ENCODE measurements around the gene PLPP4. TPM values are rescaled to one million over a fixed set of nuclear protein-coding genes. Genes with fewer than 3 reads are reported as not detected.

The PLPP4 gene
- total and polyA plus RNA-seq, 10 of the 15 experiments (the other 5 are each of a cell fraction or from before 2014, with no cell fraction given), result 0.08 to 3.1 (median 0.26) TPM; not detected in 3

GRCh38 chr10:120553911-120554310 lies 96.9 kb downstream of the PLPP4 start (continued):
- TF ChIP-seq, protein P1, sequence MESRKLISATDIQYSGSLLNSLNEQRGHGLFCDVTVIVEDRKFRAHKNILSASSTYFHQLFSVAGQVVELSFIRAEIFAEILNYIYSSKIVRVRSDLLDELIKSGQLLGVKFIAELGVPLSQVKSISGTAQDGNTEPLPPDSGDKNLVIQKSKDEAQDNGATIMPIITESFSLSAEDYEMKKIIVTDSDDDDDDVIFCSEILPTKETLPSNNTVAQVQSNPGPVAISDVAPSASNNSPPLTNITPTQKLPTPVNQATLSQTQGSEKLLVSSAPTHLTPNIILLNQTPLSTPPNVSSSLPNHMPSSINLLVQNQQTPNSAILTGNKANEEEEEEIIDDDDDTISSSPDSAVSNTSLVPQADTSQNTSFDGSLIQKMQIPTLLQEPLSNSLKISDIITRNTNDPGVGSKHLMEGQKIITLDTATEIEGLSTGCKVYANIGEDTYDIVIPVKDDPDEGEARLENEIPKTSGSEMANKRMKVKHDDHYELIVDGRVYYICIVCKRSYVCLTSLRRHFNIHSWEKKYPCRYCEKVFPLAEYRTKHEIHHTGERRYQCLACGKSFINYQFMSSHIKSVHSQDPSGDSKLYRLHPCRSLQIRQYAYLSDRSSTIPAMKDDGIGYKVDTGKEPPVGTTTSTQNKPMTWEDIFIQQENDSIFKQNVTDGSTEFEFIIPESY (IDR thresholded peaks at IDR 0.05), result no peak

- FAIRE-seq (no peak), DNase-seq (ENCODE audit: low read depth, low spot score) (no peak), ATAC-seq (no peak)
- intact Hi-C loops (cut with micrococcal nuclease; ENCODE audit: unreplicated experiment) (no loop called here), in situ Hi-C loops (cut with MboI) (no loop called here)
- Histone ChIP-seq H3K36me3 (ENCODE audit: control insufficient read depth in 2 of 2, insufficient read depth in 2 of 2, low read length in 1 of 2) (no peaks in the 10 kb centered on the region), H3K9me3 (replicated peaks; ENCODE audit: control insufficient read depth, insufficient read depth, low read length) (no peaks in the 10 kb centered on the region; the same call in 2 of the 3 replicates), H3K4me2 (ENCODE audit: control insufficient read depth, insufficient read depth) (no peak overlapping the region), H3K27ac (ENCODE audit: control insufficient read depth, insufficient read depth) (no peak overlapping the region), H3K79me2 (ENCODE audit: control insufficient read depth, insufficient read depth, low read length) (no peaks in the 10 kb centered on the region), H3K4me3 (no peak overlapping the region), H4K20me1 (ENCODE audit: control insufficient read depth, insufficient read depth) (no peaks in the 10 kb centered on the region), H3K9ac (ENCODE audit: control insufficient read depth, insufficient read depth, low read length) (no peak overlapping the region), H3K27me3 (replicated peaks in 1 of 2; ENCODE audit: control insufficient read depth in 2 of 2, insufficient read depth in 2 of 2, low read length in 1 of 2) (no peaks in the 10 kb centered on the region), H3K4me1 (ENCODE audit: control insufficient read depth, insufficient read depth, low read length) (no peaks in the 10 kb centered on the region), H2AFZ (ENCODE audit: control insufficient read depth, low read depth, low read length) (no peak overlapping the region)
- no TSS peak for BruUV-seq (replicated peaks)
- ChIA-PET POLR2A (no interaction called here), RAD21 (ENCODE audit: unreplicated experiment) (no interaction called here), CTCF (no interaction called here), SMC1A (ENCODE audit: uncharacterized antibody, unreplicated experiment) (no interaction called here)
- 9% methylated on average over 4 of the region's 4 CpGs for WGBS (ENCODE audit: insufficient coverage, insufficient replicate concordance, low lambda C conversion rate, missing lambda C conversion rate)
- TF ChIP-seq RFX5 (IDR thresholded peaks at IDR 0.05; ENCODE audit: low read depth, low read length), result no peak
- no peak for TF ChIP-seq IKZF1 (conservative IDR thresholded peaks at IDR 0.05)
- no peak for TF ChIP-seq BCL11A (IDR thresholded peaks at IDR 0.05; ENCODE audit: low read depth, low read length)
- no peak for TF ChIP-seq PBX3 (IDR thresholded peaks at IDR 0.05; ENCODE audit: insufficient replicate concordance, low read depth, low read length)
- no peak for TF ChIP-seq RELB (IDR thresholded peaks at IDR 0.05; ENCODE audit: low read depth)
- no peak for TF ChIP-seq WRNIP1 (IDR thresholded peaks at IDR 0.05; ENCODE audit: borderline replicate concordance, low read depth, low read length)
- TF ChIP-seq IRF5 (IDR thresholded peaks at IDR 0.05; ENCODE audit: borderline replicate concordance), result no peak
- TF ChIP-seq CHD2 (IDR thresholded peaks at IDR 0.05; ENCODE audit: borderline replicate concordance, low read depth, low read length), result no peak
- no peak for TF ChIP-seq HDGF (IDR thresholded peaks at IDR 0.05)
- no peak for TF ChIP-seq SRF (IDR thresholded peaks at IDR 0.05; ENCODE audit: low read depth in 2 of 2, low read length in 2 of 2)
- TF ChIP-seq, protein P2, sequence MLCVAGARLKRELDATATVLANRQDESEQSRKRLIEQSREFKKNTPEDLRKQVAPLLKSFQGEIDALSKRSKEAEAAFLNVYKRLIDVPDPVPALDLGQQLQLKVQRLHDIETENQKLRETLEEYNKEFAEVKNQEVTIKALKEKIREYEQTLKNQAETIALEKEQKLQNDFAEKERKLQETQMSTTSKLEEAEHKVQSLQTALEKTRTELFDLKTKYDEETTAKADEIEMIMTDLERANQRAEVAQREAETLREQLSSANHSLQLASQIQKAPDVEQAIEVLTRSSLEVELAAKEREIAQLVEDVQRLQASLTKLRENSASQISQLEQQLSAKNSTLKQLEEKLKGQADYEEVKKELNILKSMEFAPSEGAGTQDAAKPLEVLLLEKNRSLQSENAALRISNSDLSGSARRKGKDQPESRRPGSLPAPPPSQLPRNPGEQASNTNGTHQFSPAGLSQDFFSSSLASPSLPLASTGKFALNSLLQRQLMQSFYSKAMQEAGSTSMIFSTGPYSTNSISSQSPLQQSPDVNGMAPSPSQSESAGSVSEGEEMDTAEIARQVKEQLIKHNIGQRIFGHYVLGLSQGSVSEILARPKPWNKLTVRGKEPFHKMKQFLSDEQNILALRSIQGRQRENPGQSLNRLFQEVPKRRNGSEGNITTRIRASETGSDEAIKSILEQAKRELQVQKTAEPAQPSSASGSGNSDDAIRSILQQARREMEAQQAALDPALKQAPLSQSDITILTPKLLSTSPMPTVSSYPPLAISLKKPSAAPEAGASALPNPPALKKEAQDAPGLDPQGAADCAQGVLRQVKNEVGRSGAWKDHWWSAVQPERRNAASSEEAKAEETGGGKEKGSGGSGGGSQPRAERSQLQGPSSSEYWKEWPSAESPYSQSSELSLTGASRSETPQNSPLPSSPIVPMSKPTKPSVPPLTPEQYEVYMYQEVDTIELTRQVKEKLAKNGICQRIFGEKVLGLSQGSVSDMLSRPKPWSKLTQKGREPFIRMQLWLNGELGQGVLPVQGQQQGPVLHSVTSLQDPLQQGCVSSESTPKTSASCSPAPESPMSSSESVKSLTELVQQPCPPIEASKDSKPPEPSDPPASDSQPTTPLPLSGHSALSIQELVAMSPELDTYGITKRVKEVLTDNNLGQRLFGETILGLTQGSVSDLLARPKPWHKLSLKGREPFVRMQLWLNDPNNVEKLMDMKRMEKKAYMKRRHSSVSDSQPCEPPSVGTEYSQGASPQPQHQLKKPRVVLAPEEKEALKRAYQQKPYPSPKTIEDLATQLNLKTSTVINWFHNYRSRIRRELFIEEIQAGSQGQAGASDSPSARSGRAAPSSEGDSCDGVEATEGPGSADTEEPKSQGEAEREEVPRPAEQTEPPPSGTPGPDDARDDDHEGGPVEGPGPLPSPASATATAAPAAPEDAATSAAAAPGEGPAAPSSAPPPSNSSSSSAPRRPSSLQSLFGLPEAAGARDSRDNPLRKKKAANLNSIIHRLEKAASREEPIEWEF (IDR thresholded peaks at IDR 0.05; ENCODE audit: insufficient replicate concordance, low read depth, low read length), result no peak
Measured at GRCh38 chr10:120555436-120555835, 98.4 kb downstream of the PLPP4 start.

All from GM12878 (cell line).